HEK293 (cell line): ENCODE data around the gene HOXC5.

Experiments
- GFI1B ChIP-seq: fragments of 450-650 bp; formaldehyde crosslinking; IDR thresholded peaks from 2 replicates; pipeline ENCODE4 v1.5.1; 2016; ENCODE audit warnings: missing biosample characterization, missing genetic modification characterization
- HOXC10 ChIP-seq: sonication (generic); formaldehyde crosslinking; IDR thresholded peaks from 2 replicates; pipeline ENCODE4 v1.8.1; 2023; ENCODE audit warnings: mild to moderate bottlenecking, missing genetic modification reagents
- OVOL3 ChIP-seq: fragments of 450-650 bp; formaldehyde crosslinking; IDR thresholded peaks from 2 replicates; pipeline ENCODE4 v1.5.1; 2016; ENCODE audit warnings: missing biosample characterization, missing genetic modification characterization
- YY1 ChIP-seq: fragments of 450-650 bp; formaldehyde crosslinking; IDR thresholded peaks from 2 replicates; pipeline ENCODE4 v1.5.1; 2018; ENCODE audit warnings: missing biosample characterization, missing genetic modification characterization
- ZBTB21 ChIP-seq: fragments of 450-650 bp; formaldehyde crosslinking; IDR thresholded peaks from 2 replicates; pipeline ENCODE4 v1.5.1; 2017; ENCODE audit warnings: missing biosample characterization, missing genetic modification characterization
- ZNF19 ChIP-seq: fragments of 450-650 bp; formaldehyde crosslinking; IDR thresholded peaks from 2 replicates; pipeline ENCODE4; 2016; ENCODE audit warnings: missing biosample characterization, missing genetic modification characterization, low read depth
- ZNF2 ChIP-seq: fragments of 450-650 bp; formaldehyde crosslinking; IDR thresholded peaks from 2 replicates; pipeline ENCODE4 v1.5.1; 2016; ENCODE audit warnings: missing biosample characterization, missing genetic modification characterization
- ZNF214 ChIP-seq: fragments of 450-650 bp; formaldehyde crosslinking; IDR thresholded peaks from 2 replicates; pipeline ENCODE4 v1.5.1; 2017; ENCODE audit warnings: missing biosample characterization, mild to moderate bottlenecking, missing genetic modification characterization, borderline replicate concordance
- ZNF221 ChIP-seq: fragments of 450-650 bp; formaldehyde crosslinking; IDR thresholded peaks from 2 replicates; pipeline ENCODE4 v1.5.1; 2017; ENCODE audit warnings: missing biosample characterization, missing genetic modification characterization, borderline replicate concordance
- ZNF223 ChIP-seq: fragments of 450-650 bp; formaldehyde crosslinking; IDR thresholded peaks from 2 replicates; pipeline ENCODE4 v1.5.1; 2016; ENCODE audit warnings: missing biosample characterization, missing genetic modification characterization
- ZNF23 ChIP-seq: fragments of 450-650 bp; formaldehyde crosslinking; IDR thresholded peaks from 2 replicates; pipeline ENCODE4 v1.5.1; 2016; ENCODE audit warnings: missing biosample characterization, missing genetic modification characterization, borderline replicate concordance
- ZNF341 ChIP-seq: fragments of 450-650 bp; formaldehyde crosslinking; IDR thresholded peaks from 2 replicates; pipeline ENCODE4; 2016; ENCODE audit warnings: low read depth, missing biosample characterization, missing genetic modification characterization
- TF ChIP-seq, protein P1 (sequence below): fragments of 450-650 bp; formaldehyde crosslinking; IDR thresholded peaks from 2 replicates; pipeline ENCODE4 v1.5.1; 2017; ENCODE audit warnings: missing biosample characterization, missing genetic modification characterization
- TF ChIP-seq, protein P2 (sequence below): fragments of 450-650 bp; formaldehyde crosslinking; conservative IDR thresholded peaks from 2 replicates; pipeline ENCODE4 v1.5.1; 2016; ENCODE audit warnings: low read depth, missing biosample characterization, missing genetic modification characterization
- TF ChIP-seq, protein P3 (sequence below): fragments of 450-650 bp; formaldehyde crosslinking; IDR thresholded peaks from 2 replicates; pipeline ENCODE4 v1.5.1; 2016; ENCODE audit warnings: missing biosample characterization, missing genetic modification characterization
- TF ChIP-seq, protein P4 (sequence below): fragments of 450-650 bp; formaldehyde crosslinking; IDR thresholded peaks from 2 replicates; pipeline ENCODE4 v1.5.1; 2016; ENCODE audit warnings: missing biosample characterization, missing genetic modification characterization
- TF ChIP-seq, protein P5 (sequence below): fragments of 450-650 bp; formaldehyde crosslinking; IDR thresholded peaks from 2 replicates; pipeline ENCODE4 v1.5.1; 2016; ENCODE audit warnings: missing biosample characterization, missing genetic modification characterization, borderline replicate concordance
- TF ChIP-seq, protein P6 (sequence below): fragments of 450-650 bp; formaldehyde crosslinking; IDR thresholded peaks from 2 replicates; pipeline ENCODE4 v1.5.1; 2016; ENCODE audit warnings: missing biosample characterization, missing genetic modification characterization

Gene HOXC5

DNA sequence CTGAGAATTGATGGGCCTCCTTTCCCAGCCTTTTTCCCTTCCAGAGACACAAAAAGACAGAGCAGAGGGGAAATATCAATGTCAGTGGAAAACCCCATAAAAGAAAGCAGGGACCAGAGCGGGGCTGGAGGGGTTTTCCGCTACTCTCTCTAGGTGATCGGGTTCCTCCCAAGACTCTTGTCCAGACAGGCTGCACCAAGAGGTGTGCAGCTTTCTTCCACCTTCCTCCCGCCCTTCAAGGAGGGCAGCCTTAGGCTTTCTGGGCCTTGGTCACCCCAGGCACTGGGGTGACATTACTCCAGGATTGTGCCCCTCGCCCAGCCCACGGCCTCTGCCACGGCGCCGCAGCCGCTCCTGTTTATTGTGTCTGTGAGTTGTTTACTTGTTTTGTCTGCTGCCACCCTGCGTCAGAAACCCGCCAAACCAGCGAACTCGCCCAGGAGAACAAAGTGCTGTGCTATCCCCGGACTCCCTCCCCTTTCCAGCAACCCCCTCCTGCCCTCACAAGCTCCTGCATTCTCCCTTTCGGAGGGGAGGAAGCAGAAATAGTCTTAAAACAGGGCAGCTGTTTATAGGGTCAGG is 11.3 kb upstream of the HOXC5 start (continued):
- TF ChIP-seq, protein P1, sequence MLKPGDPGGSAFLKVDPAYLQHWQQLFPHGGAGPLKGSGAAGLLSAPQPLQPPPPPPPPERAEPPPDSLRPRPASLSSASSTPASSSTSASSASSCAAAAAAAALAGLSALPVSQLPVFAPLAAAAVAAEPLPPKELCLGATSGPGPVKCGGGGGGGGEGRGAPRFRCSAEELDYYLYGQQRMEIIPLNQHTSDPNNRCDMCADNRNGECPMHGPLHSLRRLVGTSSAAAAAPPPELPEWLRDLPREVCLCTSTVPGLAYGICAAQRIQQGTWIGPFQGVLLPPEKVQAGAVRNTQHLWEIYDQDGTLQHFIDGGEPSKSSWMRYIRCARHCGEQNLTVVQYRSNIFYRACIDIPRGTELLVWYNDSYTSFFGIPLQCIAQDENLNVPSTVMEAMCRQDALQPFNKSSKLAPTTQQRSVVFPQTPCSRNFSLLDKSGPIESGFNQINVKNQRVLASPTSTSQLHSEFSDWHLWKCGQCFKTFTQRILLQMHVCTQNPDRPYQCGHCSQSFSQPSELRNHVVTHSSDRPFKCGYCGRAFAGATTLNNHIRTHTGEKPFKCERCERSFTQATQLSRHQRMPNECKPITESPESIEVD (tag by site-specific recombination): no peak
- TF ChIP-seq, protein P2, sequence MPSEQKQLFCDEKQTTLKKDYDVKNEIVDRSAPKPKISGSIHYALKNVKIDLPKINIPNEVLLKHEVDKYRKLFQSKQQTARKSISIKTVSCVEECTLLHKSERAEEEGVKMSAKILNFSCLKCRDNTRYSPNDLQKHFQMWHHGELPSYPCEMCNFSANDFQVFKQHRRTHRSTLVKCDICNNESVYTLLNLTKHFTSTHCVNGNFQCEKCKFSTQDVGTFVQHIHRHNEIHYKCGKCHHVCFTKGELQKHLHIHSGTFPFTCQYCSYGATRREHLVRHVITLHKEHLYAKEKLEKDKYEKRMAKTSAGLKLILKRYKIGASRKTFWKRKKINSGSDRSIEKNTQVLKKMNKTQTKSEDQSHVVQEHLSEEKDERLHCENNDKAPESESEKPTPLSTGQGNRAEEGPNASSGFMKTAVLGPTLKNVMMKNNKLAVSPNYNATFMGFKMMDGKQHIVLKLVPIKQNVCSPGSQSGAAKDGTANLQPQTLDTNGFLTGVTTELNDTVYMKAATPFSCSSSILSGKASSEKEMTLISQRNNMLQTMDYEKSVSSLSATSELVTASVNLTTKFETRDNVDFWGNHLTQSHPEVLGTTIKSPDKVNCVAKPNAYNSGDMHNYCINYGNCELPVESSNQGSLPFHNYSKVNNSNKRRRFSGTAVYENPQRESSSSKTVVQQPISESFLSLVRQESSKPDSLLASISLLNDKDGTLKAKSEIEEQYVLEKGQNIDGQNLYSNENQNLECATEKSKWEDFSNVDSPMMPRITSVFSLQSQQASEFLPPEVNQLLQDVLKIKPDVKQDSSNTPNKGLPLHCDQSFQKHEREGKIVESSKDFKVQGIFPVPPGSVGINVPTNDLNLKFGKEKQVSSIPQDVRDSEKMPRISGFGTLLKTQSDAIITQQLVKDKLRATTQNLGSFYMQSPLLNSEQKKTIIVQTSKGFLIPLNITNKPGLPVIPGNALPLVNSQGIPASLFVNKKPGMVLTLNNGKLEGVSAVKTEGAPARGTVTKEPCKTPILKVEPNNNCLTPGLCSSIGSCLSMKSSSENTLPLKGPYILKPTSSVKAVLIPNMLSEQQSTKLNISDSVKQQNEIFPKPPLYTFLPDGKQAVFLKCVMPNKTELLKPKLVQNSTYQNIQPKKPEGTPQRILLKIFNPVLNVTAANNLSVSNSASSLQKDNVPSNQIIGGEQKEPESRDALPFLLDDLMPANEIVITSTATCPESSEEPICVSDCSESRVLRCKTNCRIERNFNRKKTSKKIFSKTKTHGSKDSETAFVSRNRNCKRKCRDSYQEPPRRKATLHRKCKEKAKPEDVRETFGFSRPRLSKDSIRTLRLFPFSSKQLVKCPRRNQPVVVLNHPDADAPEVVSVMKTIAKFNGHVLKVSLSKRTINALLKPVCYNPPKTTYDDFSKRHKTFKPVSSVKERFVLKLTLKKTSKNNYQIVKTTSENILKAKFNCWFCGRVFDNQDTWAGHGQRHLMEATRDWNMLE (tag by site-specific recombination): no peak
- TF ChIP-seq ZNF23 (tag by site-specific recombination) (no peak), ZBTB21 (tag by site-specific recombination) (no peak), ZNF19 (tag by site-specific recombination) (no peak), ZNF341 (tag by site-specific recombination) (peak; percentile 97), ZNF221 (tag by site-specific recombination) (no peak), GFI1B (tag by site-specific recombination) (no peak), ZNF214 (tag by site-specific recombination) (no peak), HOXC10 (no peak), ZNF223 (tag by site-specific recombination) (no peak), YY1 (no peak), ZNF2 (0 out of 2 replicates have a peak, but pooled peaks have one; percentile 35), OVOL3 (tag by site-specific recombination) (no peak)
- TF ChIP-seq, protein P3, sequence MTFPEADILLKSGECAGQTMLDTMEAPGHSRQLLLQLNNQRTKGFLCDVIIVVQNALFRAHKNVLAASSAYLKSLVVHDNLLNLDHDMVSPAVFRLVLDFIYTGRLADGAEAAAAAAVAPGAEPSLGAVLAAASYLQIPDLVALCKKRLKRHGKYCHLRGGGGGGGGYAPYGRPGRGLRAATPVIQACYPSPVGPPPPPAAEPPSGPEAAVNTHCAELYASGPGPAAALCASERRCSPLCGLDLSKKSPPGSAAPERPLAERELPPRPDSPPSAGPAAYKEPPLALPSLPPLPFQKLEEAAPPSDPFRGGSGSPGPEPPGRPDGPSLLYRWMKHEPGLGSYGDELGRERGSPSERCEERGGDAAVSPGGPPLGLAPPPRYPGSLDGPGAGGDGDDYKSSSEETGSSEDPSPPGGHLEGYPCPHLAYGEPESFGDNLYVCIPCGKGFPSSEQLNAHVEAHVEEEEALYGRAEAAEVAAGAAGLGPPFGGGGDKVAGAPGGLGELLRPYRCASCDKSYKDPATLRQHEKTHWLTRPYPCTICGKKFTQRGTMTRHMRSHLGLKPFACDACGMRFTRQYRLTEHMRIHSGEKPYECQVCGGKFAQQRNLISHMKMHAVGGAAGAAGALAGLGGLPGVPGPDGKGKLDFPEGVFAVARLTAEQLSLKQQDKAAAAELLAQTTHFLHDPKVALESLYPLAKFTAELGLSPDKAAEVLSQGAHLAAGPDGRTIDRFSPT (tag by site-specific recombination): peak; percentile 35; the same call in 1 of the 2 replicates
- TF ChIP-seq, protein P4, sequence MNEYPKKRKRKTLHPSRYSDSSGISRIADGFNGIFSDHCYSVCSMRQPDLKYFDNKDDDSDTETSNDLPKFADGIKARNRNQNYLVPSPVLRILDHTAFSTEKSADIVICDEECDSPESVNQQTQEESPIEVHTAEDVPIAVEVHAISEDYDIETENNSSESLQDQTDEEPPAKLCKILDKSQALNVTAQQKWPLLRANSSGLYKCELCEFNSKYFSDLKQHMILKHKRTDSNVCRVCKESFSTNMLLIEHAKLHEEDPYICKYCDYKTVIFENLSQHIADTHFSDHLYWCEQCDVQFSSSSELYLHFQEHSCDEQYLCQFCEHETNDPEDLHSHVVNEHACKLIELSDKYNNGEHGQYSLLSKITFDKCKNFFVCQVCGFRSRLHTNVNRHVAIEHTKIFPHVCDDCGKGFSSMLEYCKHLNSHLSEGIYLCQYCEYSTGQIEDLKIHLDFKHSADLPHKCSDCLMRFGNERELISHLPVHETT (tag by site-specific recombination): no peak
- TF ChIP-seq, protein P5, sequence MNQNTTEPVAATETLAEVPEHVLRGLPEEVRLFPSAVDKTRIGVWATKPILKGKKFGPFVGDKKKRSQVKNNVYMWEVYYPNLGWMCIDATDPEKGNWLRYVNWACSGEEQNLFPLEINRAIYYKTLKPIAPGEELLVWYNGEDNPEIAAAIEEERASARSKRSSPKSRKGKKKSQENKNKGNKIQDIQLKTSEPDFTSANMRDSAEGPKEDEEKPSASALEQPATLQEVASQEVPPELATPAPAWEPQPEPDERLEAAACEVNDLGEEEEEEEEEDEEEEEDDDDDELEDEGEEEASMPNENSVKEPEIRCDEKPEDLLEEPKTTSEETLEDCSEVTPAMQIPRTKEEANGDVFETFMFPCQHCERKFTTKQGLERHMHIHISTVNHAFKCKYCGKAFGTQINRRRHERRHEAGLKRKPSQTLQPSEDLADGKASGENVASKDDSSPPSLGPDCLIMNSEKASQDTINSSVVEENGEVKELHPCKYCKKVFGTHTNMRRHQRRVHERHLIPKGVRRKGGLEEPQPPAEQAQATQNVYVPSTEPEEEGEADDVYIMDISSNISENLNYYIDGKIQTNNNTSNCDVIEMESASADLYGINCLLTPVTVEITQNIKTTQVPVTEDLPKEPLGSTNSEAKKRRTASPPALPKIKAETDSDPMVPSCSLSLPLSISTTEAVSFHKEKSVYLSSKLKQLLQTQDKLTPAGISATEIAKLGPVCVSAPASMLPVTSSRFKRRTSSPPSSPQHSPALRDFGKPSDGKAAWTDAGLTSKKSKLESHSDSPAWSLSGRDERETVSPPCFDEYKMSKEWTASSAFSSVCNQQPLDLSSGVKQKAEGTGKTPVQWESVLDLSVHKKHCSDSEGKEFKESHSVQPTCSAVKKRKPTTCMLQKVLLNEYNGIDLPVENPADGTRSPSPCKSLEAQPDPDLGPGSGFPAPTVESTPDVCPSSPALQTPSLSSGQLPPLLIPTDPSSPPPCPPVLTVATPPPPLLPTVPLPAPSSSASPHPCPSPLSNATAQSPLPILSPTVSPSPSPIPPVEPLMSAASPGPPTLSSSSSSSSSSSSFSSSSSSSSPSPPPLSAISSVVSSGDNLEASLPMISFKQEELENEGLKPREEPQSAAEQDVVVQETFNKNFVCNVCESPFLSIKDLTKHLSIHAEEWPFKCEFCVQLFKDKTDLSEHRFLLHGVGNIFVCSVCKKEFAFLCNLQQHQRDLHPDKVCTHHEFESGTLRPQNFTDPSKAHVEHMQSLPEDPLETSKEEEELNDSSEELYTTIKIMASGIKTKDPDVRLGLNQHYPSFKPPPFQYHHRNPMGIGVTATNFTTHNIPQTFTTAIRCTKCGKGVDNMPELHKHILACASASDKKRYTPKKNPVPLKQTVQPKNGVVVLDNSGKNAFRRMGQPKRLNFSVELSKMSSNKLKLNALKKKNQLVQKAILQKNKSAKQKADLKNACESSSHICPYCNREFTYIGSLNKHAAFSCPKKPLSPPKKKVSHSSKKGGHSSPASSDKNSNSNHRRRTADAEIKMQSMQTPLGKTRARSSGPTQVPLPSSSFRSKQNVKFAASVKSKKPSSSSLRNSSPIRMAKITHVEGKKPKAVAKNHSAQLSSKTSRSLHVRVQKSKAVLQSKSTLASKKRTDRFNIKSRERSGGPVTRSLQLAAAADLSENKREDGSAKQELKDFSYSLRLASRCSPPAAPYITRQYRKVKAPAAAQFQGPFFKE (tag by site-specific recombination): no peak
- TF ChIP-seq, protein P6, sequence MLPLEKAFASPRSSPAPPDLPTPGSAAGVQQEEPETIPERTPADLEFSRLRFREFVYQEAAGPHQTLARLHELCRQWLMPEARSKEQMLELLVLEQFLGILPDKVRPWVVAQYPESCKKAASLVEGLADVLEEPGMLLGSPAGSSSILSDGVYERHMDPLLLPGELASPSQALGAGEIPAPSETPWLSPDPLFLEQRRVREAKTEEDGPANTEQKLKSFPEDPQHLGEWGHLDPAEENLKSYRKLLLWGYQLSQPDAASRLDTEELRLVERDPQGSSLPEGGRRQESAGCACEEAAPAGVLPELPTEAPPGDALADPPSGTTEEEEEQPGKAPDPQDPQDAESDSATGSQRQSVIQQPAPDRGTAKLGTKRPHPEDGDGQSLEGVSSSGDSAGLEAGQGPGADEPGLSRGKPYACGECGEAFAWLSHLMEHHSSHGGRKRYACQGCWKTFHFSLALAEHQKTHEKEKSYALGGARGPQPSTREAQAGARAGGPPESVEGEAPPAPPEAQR (tag by site-specific recombination): no peak
